HCT116 (cell line): ENCODE results near the gene ATXN1. TPM values are rescaled to one million over a fixed set of nuclear protein-coding genes. Genes with fewer than 3 reads are reported as not detected.

ENCODE experiments used
- ATAC-seq: fragments of 200-7000 bp; cut with Tn5 transposase; 2 replicates; pipeline ENCODE4 v1.9.1; 2020; ENCODE audit warnings: mild to moderate bottlenecking, moderate library complexity
- BruUV-seq: library from RNA; stranded (reverse); fragments of 400-500 nt; replicated peaks from 2 replicates; lab custom pipeline; 2021; lab: Mats Ljungman, UMichigan
- CTCF ChIA-PET: fragments of 300-600 bp; sonication (Branson Sonifier 250); formaldehyde crosslinking; loops from one replicate; lab custom pipeline; 2021; ENCODE audit warnings: antibody characterized with exemption; lab: Charles Lee
- POLR2A ChIA-PET: fragments of 300-600, 350-600 bp; sonication (Branson Sonifier 250); formaldehyde crosslinking; loops from one replicate; lab custom pipeline; 2021; ENCODE audit warnings: antibody characterized with exemption; lab: Charles Lee
- RAD21 ChIA-PET, 2 experiments: fragments of 300-600 bp; sonication (Branson Sonifier 250); formaldehyde crosslinking; loops; one replicate each; lab custom pipeline; 2023; ENCODE audit warnings: low total read pairs in 2 of 2; ENCODE audit not compliant: uncharacterized antibody in 2 of 2, unreplicated experiment in 2 of 2, low non-redundant PET in 1 of 2; lab: Charles Lee
- DNase-seq: peaks from one replicate; pipeline ENCODE4 v3.0.0-alpha.2; 2010; ENCODE audit warnings: low read depth, low spot score
- H2AFZ ChIP-seq: fragments of 200-600 bp; shearing (Covaris generic), sonication (generic); 2 replicates; pipeline ENCODE4 v1.6.1; 2017; ENCODE audit warnings: low read depth, mixed run types, mixed read lengths, antibody characterized with exemption, low read length; ENCODE audit not compliant: poor library complexity, severe bottlenecking
- H3K27ac ChIP-seq: 2 replicates; pipeline ENCODE4 v1.5.1; 2012; ENCODE audit warnings: low read depth, low read length
- H3K27me3 ChIP-seq: fragments of 200-600 bp; sonication (generic); 2 replicates; pipeline ENCODE4 v1.6.1; 2016; ENCODE audit warnings: mixed run types, low read length, mixed read lengths; ENCODE audit not compliant: insufficient read depth
- H3K36me3 ChIP-seq, 2 experiments: fragments of 200-500 bp in 1 of 2; fragments of 200-600 bp in 1 of 2; sonication (Bioruptor generic) in 1 of 2; sonication (generic) in 1 of 2; 2 replicates each; pipeline versions ENCODE4 v1.5.1 to v1.6.1; 2014 to 2016; ENCODE audit warnings: low read length in 2 of 2, inconsistent platforms in 1 of 2, mixed read lengths in 1 of 2, mixed run types in 1 of 2; ENCODE audit not compliant: insufficient read depth in 2 of 2, control insufficient read depth in 1 of 2
- H3K4me1 ChIP-seq, 2 experiments: fragments of 200-600 bp in 1 of 2; sonication (generic) in 1 of 2; 2 replicates each; pipeline versions ENCODE4 v1.5.1 to v1.6.1; 2012 to 2017; ENCODE audit warnings: low read length in 2 of 2, inconsistent platforms in 1 of 2, mild to moderate bottlenecking in 1 of 2, mixed read lengths in 1 of 2, mixed run types in 1 of 2, moderate library complexity in 1 of 2; ENCODE audit not compliant: insufficient read depth in 2 of 2, control insufficient read depth in 1 of 2
- H3K4me2 ChIP-seq: fragments of 200-600 bp; sonication (generic); 2 replicates; pipeline ENCODE4 v1.6.1; 2017; ENCODE audit warnings: mixed run types, low read length, mixed read lengths
- H3K4me3 ChIP-seq, 2 experiments: fragments of 200-600 bp in 1 of 2; sonication (generic) in 1 of 2; replicated peaks in 1 of 2; 2 replicates each; pipeline ENCODE4 v1.5.1; 2011 to 2016; ENCODE audit warnings: low read length in 2 of 2, control low read depth in 1 of 2, low read depth in 1 of 2, mild to moderate bottlenecking in 1 of 2, mixed read lengths in 1 of 2, mixed run types in 1 of 2
- H3K79me2 ChIP-seq: fragments of 200-600 bp; sonication (generic); 2 replicates; pipeline ENCODE4 v1.6.1; 2017; ENCODE audit warnings: mild to moderate bottlenecking, mixed run types, low read length, moderate library complexity, mixed read lengths; ENCODE audit not compliant: insufficient read depth
- H3K9ac ChIP-seq: fragments of 200-600 bp; sonication (generic); 2 replicates; pipeline ENCODE4 v1.6.1; 2016; ENCODE audit warnings: low read length, mixed read lengths
- H3K9me2 ChIP-seq: fragments of 200-600 bp; sonication (generic), shearing (Covaris generic); 2 replicates; pipeline ENCODE4 v1.6.1; 2017; ENCODE audit warnings: mixed run types, mild to moderate bottlenecking, moderate library complexity; ENCODE audit not compliant: insufficient read depth
- H3K9me3 ChIP-seq, 2 experiments: fragments of 200-500 bp in 1 of 2; fragments of 200-600 bp in 1 of 2; sonication (Bioruptor generic) in 1 of 2; sonication (generic) in 1 of 2; 2 replicates each; pipeline ENCODE4 v1.6.1; 2014 to 2017; ENCODE audit warnings: low read length in 2 of 2, mixed read lengths in 2 of 2, inconsistent platforms in 1 of 2, low read depth in 1 of 2, mild to moderate bottlenecking in 1 of 2, mixed run types in 1 of 2, moderate library complexity in 1 of 2; ENCODE audit not compliant: control insufficient read depth in 1 of 2, insufficient read depth in 1 of 2
- H4K20me1 ChIP-seq: fragments of 200-600 bp; sonication (generic), shearing (Covaris generic); 2 replicates; pipeline ENCODE4 v1.6.1; 2017; ENCODE audit warnings: mixed run types, mild to moderate bottlenecking, moderate library complexity; ENCODE audit not compliant: insufficient read depth
- ATF3 ChIP-seq: IDR thresholded peaks from 2 replicates; pipeline ENCODE4 v1.6.1; 2012
- CBX3 ChIP-seq: IDR thresholded peaks from 2 replicates; pipeline ENCODE4 v1.6.1; 2012; ENCODE audit warnings: low read depth
- CEBPB ChIP-seq: IDR thresholded peaks from 2 replicates; pipeline ENCODE4 v1.6.1; 2012; ENCODE audit warnings: low read depth
- EGR1 ChIP-seq: IDR thresholded peaks from 2 replicates; pipeline ENCODE4 v1.6.1; 2012; ENCODE audit warnings: low read depth
- ELF1 ChIP-seq: IDR thresholded peaks from 2 replicates; pipeline ENCODE4 v1.6.1; 2012; ENCODE audit warnings: low read depth, borderline replicate concordance
- EZH2 ChIP-seq: fragments of 200-600 bp; sonication (generic); IDR thresholded peaks from 2 replicates; pipeline ENCODE4 v1.6.1; 2017; ENCODE audit warnings: antibody characterized with exemption, mixed run types
- FOSL1 ChIP-seq: IDR thresholded peaks from 2 replicates; pipeline ENCODE4 v1.6.1; 2012; ENCODE audit warnings: low read depth
- POLR2A ChIP-seq: IDR thresholded peaks from 2 replicates; pipeline ENCODE4 v1.7.0; 2011; ENCODE audit warnings: borderline replicate concordance; ENCODE audit not compliant: insufficient read depth, insufficient read length; ENCODE audit errors: extremely low read depth
- POLR2AphosphoS5 ChIP-seq: IDR thresholded peaks from 2 replicates; pipeline ENCODE4 v1.6.1; 2011; ENCODE audit warnings: mild to moderate bottlenecking, low read depth, low read length, moderate library complexity
- RAD21 ChIP-seq: IDR thresholded peaks from 2 replicates; pipeline ENCODE4 v1.6.1; 2012; ENCODE audit warnings: low read depth, mild to moderate bottlenecking
- REST ChIP-seq: IDR thresholded peaks from 2 replicates; pipeline ENCODE4 v1.6.1; 2012; ENCODE audit warnings: low read depth
- SIN3A ChIP-seq: IDR thresholded peaks from 2 replicates; pipeline ENCODE4 v1.6.1; 2012; ENCODE audit warnings: low read depth
- SP1 ChIP-seq: IDR thresholded peaks from 2 replicates; pipeline ENCODE4 v1.6.1; 2012; ENCODE audit warnings: low read depth
- TCF7L2 ChIP-seq: IDR thresholded peaks from 2 replicates; pipeline ENCODE4 v1.7.0; 2011; ENCODE audit warnings: borderline replicate concordance, inconsistent platforms; ENCODE audit not compliant: insufficient read depth, insufficient read length; ENCODE audit errors: extremely low read depth
- YY1 ChIP-seq: IDR thresholded peaks from 2 replicates; pipeline ENCODE4 v1.6.1; 2011; ENCODE audit warnings: low read length, low read depth, moderate library complexity, mild to moderate bottlenecking; ENCODE audit not compliant: insufficient replicate concordance; ENCODE audit errors: extremely low read depth
- intact Hi-C: fragments of 100-400 bp; cut with micrococcal nuclease; formaldehyde crosslinking; loops from 2 replicates; pipeline ENCODE4 v1.10.0; 2022
- total RNA-seq: library from RNA; stranded (reverse); gene quantifications from one replicate; pipeline ENCODE4 v1.2.1, GENCODE V29; 2021; ENCODE audit not compliant: unreplicated experiment
- TF ChIP-seq, protein P1 (sequence below), 3 experiments: fragments of 200-600 bp in 1 of 3; sonication (generic) in 1 of 3; IDR thresholded peaks in 2 of 3; conservative IDR thresholded peaks in 1 of 3; 2 replicates each; pipeline ENCODE4 v1.5.1; 2012 to 2017; ENCODE audit warnings: low read depth in 2 of 3, low read length in 2 of 3, antibody characterized with exemption in 1 of 3, borderline replicate concordance in 1 of 3, control low read depth in 1 of 3, mild to moderate bottlenecking in 1 of 3, mixed read lengths in 1 of 3, mixed run types in 1 of 3, moderate library complexity in 1 of 3; ENCODE audit not compliant: insufficient read depth in 1 of 3

The ATXN1 gene
- total RNA-seq, 1 experiment from 2014 or later, result 21.0 TPM

DNA sequence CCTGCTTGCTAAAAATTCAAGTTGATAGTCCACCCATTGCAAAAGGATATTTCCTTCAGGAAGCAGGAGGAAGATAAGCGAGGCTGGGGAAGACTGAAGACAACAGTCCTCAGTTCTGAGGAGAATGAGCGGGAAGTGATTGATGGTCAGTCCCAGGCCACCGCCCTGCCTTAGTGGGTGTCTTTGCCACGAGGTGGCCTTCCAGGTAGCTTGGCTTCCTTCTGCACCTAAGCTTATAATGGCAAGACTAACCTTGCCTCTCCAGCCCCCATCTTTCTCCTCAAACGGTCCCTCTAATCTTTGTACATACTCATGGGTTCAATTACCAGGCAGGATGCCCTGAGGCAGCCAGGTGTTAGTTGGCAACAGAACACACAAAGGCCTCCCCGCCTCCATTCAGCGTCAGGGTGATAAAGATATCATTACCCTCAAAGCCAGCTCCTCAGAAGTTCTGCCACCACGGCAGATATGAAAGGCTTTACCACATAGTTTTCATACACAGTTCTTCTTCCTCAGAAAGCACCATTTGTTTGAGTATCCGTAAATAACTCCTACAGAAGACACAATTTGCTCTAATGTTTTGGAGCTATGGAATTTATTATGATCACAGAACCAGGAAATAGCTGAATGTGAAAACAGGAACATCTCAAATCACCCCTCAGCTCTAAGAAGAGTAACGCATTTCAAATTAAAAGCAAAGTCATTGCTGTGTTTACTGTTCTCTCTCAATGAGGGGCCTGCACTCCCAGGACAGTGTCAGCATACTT, 249.4 kb downstream of the ATXN1 start (continued):
- TF ChIP-seq FOSL1, result peak; percentile 32; the same call in 1 of the 2 replicates
- peak; percentile 96 for TF ChIP-seq TCF7L2
- TF ChIP-seq SIN3A, result peak; percentile 43; the same call in 1 of the 2 replicates
- no peak for TF ChIP-seq ATF3

DNA sequence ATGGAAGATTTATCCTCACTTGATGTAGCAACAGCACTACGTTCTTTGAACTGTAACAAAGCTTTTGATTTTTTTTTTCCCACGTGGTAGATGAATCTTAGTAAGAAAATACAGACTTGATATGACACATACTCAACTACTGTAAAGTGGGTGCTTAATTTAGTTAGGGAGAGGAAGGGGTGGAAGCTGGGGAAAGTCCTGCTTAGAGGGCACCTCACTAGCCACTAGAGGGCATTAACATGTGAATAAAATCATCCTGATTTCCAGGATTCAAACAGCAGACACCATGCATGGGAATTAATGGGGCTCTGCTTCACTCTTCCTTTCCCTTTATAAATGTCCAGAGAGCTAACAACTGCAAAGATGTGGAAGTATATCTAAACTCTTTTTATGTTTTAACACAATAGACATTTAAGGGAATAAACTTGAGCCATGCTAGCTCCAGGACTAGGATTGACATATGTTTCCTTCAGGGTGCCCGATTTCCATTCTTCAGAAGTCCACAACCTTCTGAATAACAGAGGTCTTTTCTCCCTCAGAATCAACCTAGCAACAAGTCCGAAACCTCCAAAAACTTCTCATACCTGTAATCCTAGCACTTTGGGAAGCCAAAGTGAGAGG, 250.1 kb downstream of the ATXN1 start:
- Histone ChIP-seq H3K27ac (peak overlapping the region; percentile 44), H4K20me1 (no peaks in the 10 kb centered on the region), H3K36me3 (no peaks in the 10 kb centered on the region), H3K4me1 (peaks cover 30 to 40% of the 10 kb centered on the region in 2 experiments), H3K9me3 (no peaks in the 10 kb centered on the region), H2AFZ (no peak overlapping the region), H3K9ac (no peak overlapping the region), H3K9me2 (no peaks in the 10 kb centered on the region), H3K27me3 (no peaks in the 10 kb centered on the region), H3K4me2 (peak overlapping the region; percentile 53; the same call in 1 of the 2 replicates), H3K4me3 (no peak overlapping the region), H3K79me2 (no peaks in the 10 kb centered on the region)
- intact Hi-C loops, result loop anchor here (2.0 to 5.0 kb wide), 3 partner anchors 178 to 456 kb away; partner anchors contain the start of gene ATXN1
- CTCF ChIA-PET, result interaction anchor here (0.6 to 2.4 kb wide), 10 partner anchors 13 to 575 kb away, joined by 3 to 25 read pairs (median 5); partner anchors contain the start of gene ATXN1
- BruUV-seq, result no TSS peak
- POLR2A ChIA-PET, result interaction anchor here (1.2 to 2.1 kb wide), 2 partner anchors 214 to 246 kb away, joined by 3 to 5 read pairs; no protein-coding TSS in a partner anchor
- TF ChIP-seq ELF1, result no peak
- no peak for TF ChIP-seq REST
- no peak for TF ChIP-seq POLR2AphosphoS5
- TF ChIP-seq CEBPB, result no peak; the same call in 1 of the 2 replicates
- no peak for TF ChIP-seq POLR2A
- no peak for TF ChIP-seq EGR1
- no peak for TF ChIP-seq SIN3A
- TF ChIP-seq SP1, result no peak
- peak; percentile 64 for TF ChIP-seq RAD21
- TF ChIP-seq, protein P1, sequence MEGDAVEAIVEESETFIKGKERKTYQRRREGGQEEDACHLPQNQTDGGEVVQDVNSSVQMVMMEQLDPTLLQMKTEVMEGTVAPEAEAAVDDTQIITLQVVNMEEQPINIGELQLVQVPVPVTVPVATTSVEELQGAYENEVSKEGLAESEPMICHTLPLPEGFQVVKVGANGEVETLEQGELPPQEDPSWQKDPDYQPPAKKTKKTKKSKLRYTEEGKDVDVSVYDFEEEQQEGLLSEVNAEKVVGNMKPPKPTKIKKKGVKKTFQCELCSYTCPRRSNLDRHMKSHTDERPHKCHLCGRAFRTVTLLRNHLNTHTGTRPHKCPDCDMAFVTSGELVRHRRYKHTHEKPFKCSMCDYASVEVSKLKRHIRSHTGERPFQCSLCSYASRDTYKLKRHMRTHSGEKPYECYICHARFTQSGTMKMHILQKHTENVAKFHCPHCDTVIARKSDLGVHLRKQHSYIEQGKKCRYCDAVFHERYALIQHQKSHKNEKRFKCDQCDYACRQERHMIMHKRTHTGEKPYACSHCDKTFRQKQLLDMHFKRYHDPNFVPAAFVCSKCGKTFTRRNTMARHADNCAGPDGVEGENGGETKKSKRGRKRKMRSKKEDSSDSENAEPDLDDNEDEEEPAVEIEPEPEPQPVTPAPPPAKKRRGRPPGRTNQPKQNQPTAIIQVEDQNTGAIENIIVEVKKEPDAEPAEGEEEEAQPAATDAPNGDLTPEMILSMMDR (IDR thresholded peaks at IDR 0.05 in 2 of 3, conservative IDR thresholded peaks at IDR 0.05 in 1 of 3; ENCODE audit: borderline replicate concordance in 1 of 3, insufficient read depth in 1 of 3, low read depth in 2 of 3, low read length in 2 of 3), result peak; percentile 46 to 79 (median 69); a peak in 5 of 6 replicates
- TF ChIP-seq EZH2, result no peak
- TF ChIP-seq YY1, result no peak
- no peak for TF ChIP-seq CBX3
- no peak for TF ChIP-seq ATF3
- ATAC-seq (peak; percentile 69), DNase-seq (no peak)
- RAD21 ChIA-PET, result interaction anchor here (0.7 to 1.9 kb wide), 3 partner anchors 170 to 250 kb away, joined by 3 to 6 read pairs (median 3); partner anchors contain the start of gene ATXN1 (in 1 of the 2)
